Osteoblast (primary cell): Measurements from ENCODE around the gene LEFTY2. TPM values are rescaled to one million over a fixed set of nuclear protein-coding genes. Genes with fewer than 3 reads are reported as not detected.
A peak's percentile ranks its signal among the peaks of the same experiment; 100 is the strongest.
"Not testable (repeated sequence)": the region's sequence is repeated elsewhere in the genome, so short reads cannot be mapped to it uniquely, and the experiment has no call there.

Experiments
- DNase-seq: peaks from one replicate; pipeline ENCODE4 v3.0.0; 2011; ENCODE audit warnings: low spot score, mixed read lengths; ENCODE audit not compliant: insufficient read length; ENCODE audit errors: missing footprints
- H2AFZ ChIP-seq: 2 replicates; pipeline ENCODE4 v1.6.0; 2011; ENCODE audit warnings: mild to moderate bottlenecking, low read length
- H3K27ac ChIP-seq: 2 replicates; pipeline ENCODE4 v1.5.1; 2011; ENCODE audit warnings: mild to moderate bottlenecking, low read depth, low read length, moderate library complexity
- H3K27me3 ChIP-seq: 2 replicates; pipeline ENCODE4 v1.6.0; 2012; ENCODE audit warnings: mild to moderate bottlenecking, control low read depth, inconsistent platforms, low read length, moderate library complexity; ENCODE audit not compliant: insufficient read depth
- H3K36me3 ChIP-seq: 2 replicates; pipeline ENCODE4 v1.5.1; 2011; ENCODE audit warnings: mild to moderate bottlenecking, low read length, control low read depth, moderate library complexity; ENCODE audit not compliant: insufficient read depth
- H3K4me1 ChIP-seq: 2 replicates; pipeline ENCODE4 v1.5.1; 2011; ENCODE audit warnings: mild to moderate bottlenecking, low read length, control low read depth, moderate library complexity; ENCODE audit not compliant: insufficient read depth
- H3K4me2 ChIP-seq: 2 replicates; pipeline ENCODE4 v1.6.0; 2011; ENCODE audit warnings: mild to moderate bottlenecking, low read length; ENCODE audit not compliant: insufficient read depth
- H3K4me3 ChIP-seq: fragments of 200-600 bp; sonication (generic); 3 replicates; pipeline ENCODE4 v1.5.1; 2012; ENCODE audit warnings: mild to moderate bottlenecking, low read length, inconsistent platforms; ENCODE audit not compliant: insufficient read depth
- H3K79me2 ChIP-seq: 2 replicates; pipeline ENCODE4 v1.6.0; 2012; ENCODE audit warnings: mild to moderate bottlenecking, low read length, control low read depth, inconsistent platforms; ENCODE audit not compliant: insufficient read depth
- H3K9me3 ChIP-seq: 2 replicates; pipeline ENCODE4 v1.5.1; 2011; ENCODE audit warnings: low read depth, low read length, control low read depth
- H4K20me1 ChIP-seq: 2 replicates; pipeline ENCODE4 v1.6.0; 2012; ENCODE audit warnings: mild to moderate bottlenecking, low read length, control low read depth; ENCODE audit not compliant: insufficient read depth
- total RNA-seq: library from RNA; depleted of rRNA; stranded (reverse); fragments of >200 nt; gene quantifications from 2 replicates; pipeline ENCODE4 v1.2.3, GENCODE V29; 2012
- TF ChIP-seq, protein P1 (sequence below): IDR thresholded peaks from 2 replicates; pipeline ENCODE4 v1.5.1; 2011; ENCODE audit warnings: mild to moderate bottlenecking, low read depth, low read length, moderate library complexity; ENCODE audit errors: extremely low read depth

The LEFTY2 gene
- total RNA-seq, 1 donor: not detected

DNA sequence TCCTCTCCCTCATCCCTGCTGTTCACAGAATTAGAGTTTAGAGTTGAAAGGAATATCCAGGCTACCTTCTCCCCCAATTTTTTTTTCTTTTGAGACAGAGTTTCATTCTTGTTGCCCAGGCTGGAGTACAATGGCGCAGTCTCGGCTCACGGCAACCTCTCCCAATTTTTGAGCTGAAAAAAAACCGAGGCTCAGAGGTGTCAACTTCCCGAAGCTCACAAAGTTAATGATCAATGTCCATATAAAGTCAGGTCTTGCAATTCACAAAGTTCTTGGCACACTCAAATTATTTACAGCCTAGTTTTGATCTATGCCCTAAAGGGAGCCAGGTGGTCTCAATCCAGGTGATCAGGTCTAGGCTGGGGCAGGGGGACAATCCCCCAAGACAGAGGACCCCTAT, 51.3 kb downstream of the LEFTY2 start:
- no peaks in the 10 kb centered on the region for H4K20me1 ChIP-seq
- no peak overlapping the region for H2AFZ ChIP-seq
- no peak overlapping the region for H3K4me3 ChIP-seq
- no peaks in the 10 kb centered on the region for H3K79me2 ChIP-seq
- TF ChIP-seq, protein P1, sequence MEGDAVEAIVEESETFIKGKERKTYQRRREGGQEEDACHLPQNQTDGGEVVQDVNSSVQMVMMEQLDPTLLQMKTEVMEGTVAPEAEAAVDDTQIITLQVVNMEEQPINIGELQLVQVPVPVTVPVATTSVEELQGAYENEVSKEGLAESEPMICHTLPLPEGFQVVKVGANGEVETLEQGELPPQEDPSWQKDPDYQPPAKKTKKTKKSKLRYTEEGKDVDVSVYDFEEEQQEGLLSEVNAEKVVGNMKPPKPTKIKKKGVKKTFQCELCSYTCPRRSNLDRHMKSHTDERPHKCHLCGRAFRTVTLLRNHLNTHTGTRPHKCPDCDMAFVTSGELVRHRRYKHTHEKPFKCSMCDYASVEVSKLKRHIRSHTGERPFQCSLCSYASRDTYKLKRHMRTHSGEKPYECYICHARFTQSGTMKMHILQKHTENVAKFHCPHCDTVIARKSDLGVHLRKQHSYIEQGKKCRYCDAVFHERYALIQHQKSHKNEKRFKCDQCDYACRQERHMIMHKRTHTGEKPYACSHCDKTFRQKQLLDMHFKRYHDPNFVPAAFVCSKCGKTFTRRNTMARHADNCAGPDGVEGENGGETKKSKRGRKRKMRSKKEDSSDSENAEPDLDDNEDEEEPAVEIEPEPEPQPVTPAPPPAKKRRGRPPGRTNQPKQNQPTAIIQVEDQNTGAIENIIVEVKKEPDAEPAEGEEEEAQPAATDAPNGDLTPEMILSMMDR: no peak
- H3K36me3 ChIP-seq: no peaks in the 10 kb centered on the region
- H3K9me3 ChIP-seq: no peaks in the 10 kb centered on the region
- H3K27me3 ChIP-seq: no peaks in the 10 kb centered on the region
- no peak for DNase-seq
- H3K4me2 ChIP-seq: no peak overlapping the region
- H3K4me1 ChIP-seq: peaks cover 5% of the 10 kb centered on the region
- no peak overlapping the region for H3K27ac ChIP-seq

DNA sequence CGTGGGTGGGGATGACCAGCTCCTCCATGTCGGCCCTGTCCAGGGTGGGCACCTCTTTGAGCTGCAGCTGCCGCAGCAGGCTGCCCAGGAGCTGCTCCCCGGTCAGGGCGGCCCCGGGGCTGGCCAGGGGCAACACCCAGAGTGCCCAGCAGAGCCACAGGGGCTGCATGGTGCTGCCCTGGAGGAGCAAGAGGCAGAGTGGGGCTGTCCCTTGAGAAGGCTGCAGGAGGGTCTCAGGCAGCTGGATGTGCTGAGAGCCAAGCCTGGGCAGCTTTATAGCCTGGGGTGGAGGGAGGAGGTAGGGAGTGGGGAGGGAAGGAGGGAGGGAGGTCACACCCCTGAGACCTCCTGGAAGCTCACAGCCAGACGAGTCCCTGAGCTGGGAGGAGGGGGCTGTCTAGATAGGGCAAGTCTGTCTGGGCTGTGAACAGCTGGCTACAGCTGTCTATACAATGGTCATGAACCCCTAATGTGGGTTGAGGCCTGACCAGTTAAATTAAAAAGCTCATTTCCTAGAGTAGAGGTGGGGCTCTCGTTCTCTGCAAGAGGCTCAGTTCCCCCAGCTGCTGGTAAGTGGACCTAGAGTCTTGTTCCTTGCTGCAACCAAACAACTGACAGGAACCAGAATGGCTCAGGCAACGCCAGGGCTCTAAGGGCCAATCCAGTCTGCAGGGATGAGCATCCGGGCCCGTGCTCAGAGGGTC, 52.0 kb downstream of the LEFTY2 start, which contains the start of gene LEFTY1:
TSS of gene LEFTY1 (minus strand) at position 249 of the 704 bp plus-strand sequence. CDS start at position 169, 80 bp downstream.
- Histone ChIP-seq H3K79me2 (no peaks in the 10 kb centered on the region), H3K4me1 (peaks cover 5% of the 10 kb centered on the region), H3K27ac (no peak within 1 kb of the TSS), H2AFZ (no peak within 1 kb of the TSS), H3K4me2 (no peak within 1 kb of the TSS), H3K9me3 (no peaks in the 10 kb centered on the region), H4K20me1 (no peaks in the 10 kb centered on the region), H3K27me3 (no peaks in the 10 kb centered on the region), H3K4me3 (no peak within 1 kb of the TSS), H3K36me3 (no peaks in the 10 kb centered on the region)
- DNase-seq: peak; percentile 73
- TF ChIP-seq, protein P1: no peak

DNA sequence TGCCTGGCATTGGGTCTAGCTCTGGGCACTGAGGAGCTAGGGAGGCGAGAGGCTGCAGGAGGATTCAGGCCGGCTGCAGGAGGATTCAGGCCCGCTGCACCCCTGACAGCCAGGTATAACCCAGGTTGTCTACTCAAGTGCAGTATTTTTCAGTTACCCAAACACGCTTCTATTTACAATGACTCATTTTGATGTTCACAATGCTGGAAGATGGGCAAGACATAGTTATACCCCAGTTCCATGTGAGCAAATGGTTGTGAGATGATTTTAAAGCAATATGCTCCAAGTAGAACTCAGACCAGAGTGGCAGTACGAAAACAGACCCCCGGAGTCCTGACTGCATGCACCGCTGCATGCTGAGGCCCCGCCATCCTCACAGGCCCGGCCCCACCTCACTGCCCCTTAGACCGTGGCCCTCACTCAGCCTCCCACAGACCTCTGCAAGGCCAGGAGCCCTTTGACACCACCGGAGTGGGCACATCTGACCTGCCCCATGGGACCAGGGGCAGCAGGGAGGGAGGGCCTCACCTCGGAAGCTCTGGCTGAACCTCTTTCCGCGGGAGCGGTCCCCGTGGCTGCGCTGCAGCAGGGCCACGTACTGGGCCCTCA, 52.6 kb downstream of the LEFTY2 start:
- TF ChIP-seq, protein P1: no peak
- peaks cover 5% of the 10 kb centered on the region for H3K4me1 ChIP-seq
- no peaks in the 10 kb centered on the region for H3K36me3 ChIP-seq
- no peaks in the 10 kb centered on the region for H4K20me1 ChIP-seq
- peak; percentile 74 for DNase-seq
- no peaks in the 10 kb centered on the region for H3K9me3 ChIP-seq
- H3K27ac ChIP-seq: no peak overlapping the region
- H3K4me3 ChIP-seq: no peak overlapping the region
- H3K4me2 ChIP-seq: no peak overlapping the region
- H3K79me2 ChIP-seq: no peaks in the 10 kb centered on the region
- no peak overlapping the region for H2AFZ ChIP-seq
- H3K27me3 ChIP-seq: no peaks in the 10 kb centered on the region

DNA sequence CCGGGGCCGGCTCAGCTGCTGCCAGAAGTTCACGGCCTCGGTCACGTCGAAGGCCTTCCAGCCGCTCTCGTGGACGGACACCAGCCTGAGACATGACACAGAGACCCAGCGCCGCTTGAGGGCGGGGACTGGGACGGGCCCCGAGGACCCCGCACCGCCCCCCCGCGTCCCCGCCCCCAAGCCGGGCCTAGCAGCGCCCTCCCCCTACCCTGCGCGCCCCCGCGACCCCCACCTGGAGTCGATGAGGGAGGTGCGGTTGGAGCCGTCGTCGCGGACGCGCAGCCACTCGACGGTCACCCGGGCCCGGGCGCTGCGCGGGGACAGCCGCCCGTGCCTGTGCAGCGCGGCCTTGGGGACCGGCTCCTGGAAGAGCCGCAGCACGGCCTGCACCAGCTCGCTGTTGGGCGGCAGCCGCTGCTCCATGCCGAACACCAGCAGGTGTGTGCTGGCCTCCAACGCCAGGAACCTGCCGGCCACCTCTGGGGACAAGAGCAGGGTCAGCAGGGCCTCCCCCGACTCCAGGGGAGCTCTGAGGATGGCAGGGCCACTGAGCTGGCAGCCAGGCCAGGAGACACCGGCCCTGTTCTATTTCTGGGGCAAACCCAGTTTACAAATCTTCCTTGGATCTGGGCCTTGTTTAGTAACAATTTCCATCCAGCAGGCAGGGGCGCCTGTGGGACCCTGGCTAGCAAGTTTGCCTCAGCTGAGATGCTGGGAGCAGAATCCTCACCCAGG, 53.3 kb downstream of the LEFTY2 start:
- not testable (repeated sequence) for H2AFZ ChIP-seq, H3K36me3 ChIP-seq, H3K9me3 ChIP-seq, H3K27ac ChIP-seq, H3K4me1 ChIP-seq, H4K20me1 ChIP-seq, DNase-seq, H3K79me2 ChIP-seq, H3K4me2 ChIP-seq, H3K27me3 ChIP-seq, H3K4me3 ChIP-seq
